Choroid plexus epithelial cell (primary cell): ENCODE measurements around the gene VPS13A.
"Not testable (repeated sequence)": the region's sequence is repeated elsewhere in the genome, so short reads cannot be mapped to it uniquely, and the experiment has no call there.

ENCODE experiments used
- DNase-seq: peaks from one replicate; pipeline ENCODE4 v3.0.0-alpha.2; 2010; ENCODE audit warnings: low read depth
- H3K4me3 ChIP-seq: 2 replicates; pipeline ENCODE4 v1.5.1; 2011; ENCODE audit warnings: low read depth, mild to moderate bottlenecking, control low read depth, low read length, moderate library complexity
- CTCF ChIP-seq: conservative IDR thresholded peaks from 2 replicates; pipeline ENCODE4 v1.5.1; 2011; ENCODE audit warnings: low read depth, mild to moderate bottlenecking, control low read depth, inconsistent platforms, low read length, moderate library complexity

Gene VPS13A

GRCh38 chr9:77251050-77251449, 73.7 kb downstream of the VPS13A start:
- TF ChIP-seq CTCF = no peak
- H3K4me3 ChIP-seq = no peak overlapping the region
- DNase-seq = no peak

GRCh38 chr9:77257275-77257674, 79.9 kb downstream of the VPS13A start:
- no peak overlapping the region for H3K4me3 ChIP-seq
- DNase-seq = no peak
- TF ChIP-seq CTCF = no peak

GRCh38 chr9:77261605-77262004, 84.3 kb downstream of the VPS13A start:
- DNase-seq = no peak
- no peak for TF ChIP-seq CTCF
- H3K4me3 ChIP-seq = no peak overlapping the region

GRCh38 chr9:77267762-77268161, 90.4 kb downstream of the VPS13A start:
- not testable (repeated sequence) for DNase-seq, H3K4me3 ChIP-seq

GRCh38 chr9:77271023-77271690, 93.8 kb downstream of the VPS13A start:
- no peak overlapping the region for H3K4me3 ChIP-seq
- TF ChIP-seq CTCF = no peak
- no peak for DNase-seq

- H3K4me3 ChIP-seq = no peak overlapping the region
- no peak for DNase-seq
- no peak for TF ChIP-seq CTCF
These were observed 99.5 kb downstream of the VPS13A start for GRCh38 chr9:77276799-77277198.

GRCh38 chr9:77277719-77278118, 100.4 kb downstream of the VPS13A start:
- no peak for TF ChIP-seq CTCF
- H3K4me3 ChIP-seq = no peak overlapping the region
- DNase-seq = no peak

- no peak for DNase-seq
- no peak overlapping the region for H3K4me3 ChIP-seq
- no peak for TF ChIP-seq CTCF
These were observed 106.7 kb downstream of the VPS13A start for GRCh38 chr9:77283991-77284390.
